GM23338 (cell line): Measurements from ENCODE around the gene DENND2C. TPM values are rescaled to one million over a fixed set of nuclear protein-coding genes. Genes with fewer than 3 reads are reported as not detected.

ENCODE experiments used
- CREB1 ChIP-seq: fragments of 250-450 bp; sonication (Bioruptor Pico); IDR thresholded peaks from 2 replicates; pipeline ENCODE4 v1.5.0; 2020; ENCODE audit warnings: low read depth, mild to moderate bottlenecking, moderate library complexity
- EZH2 ChIP-seq: fragments of 200-600 bp; sonication (generic); IDR thresholded peaks from one replicate; pipeline ENCODE4 v1.8.0; 2017; ENCODE audit warnings: antibody characterized with exemption, mild to moderate bottlenecking, low read depth; ENCODE audit not compliant: unreplicated experiment
- EZH2phosphoT487 ChIP-seq: fragments of 200-600 bp; sonication (generic); IDR thresholded peaks from one replicate; pipeline ENCODE4 v1.8.1; 2018; ENCODE audit warnings: antibody characterized with exemption; ENCODE audit not compliant: unreplicated experiment
- JUNB ChIP-seq: IDR thresholded peaks from one replicate; pipeline ENCODE4 v1.6.1; 2016; ENCODE audit warnings: antibody characterized with exemption; ENCODE audit not compliant: unreplicated experiment
- POLR2AphosphoS5 ChIP-seq: IDR thresholded peaks from 2 replicates; pipeline ENCODE4 v1.6.1; 2016; ENCODE audit warnings: antibody characterized with exemption, low read depth
- STAT1 ChIP-seq: IDR thresholded peaks from one replicate; pipeline ENCODE4 v1.6.1; 2016; ENCODE audit warnings: antibody characterized with exemption; ENCODE audit not compliant: unreplicated experiment
- ZNF114 ChIP-seq: fragments of 250-450 bp; sonication (Bioruptor Pico); IDR thresholded peaks from 2 replicates; pipeline ENCODE4 v1.5.0; 2020; ENCODE audit warnings: mild to moderate bottlenecking, moderate library complexity
- ZNF331 ChIP-seq: fragments of 250-450 bp; sonication (Bioruptor Pico); IDR thresholded peaks from 2 replicates; pipeline ENCODE4 v1.5.0; 2020; ENCODE audit warnings: low read depth, mild to moderate bottlenecking, moderate library complexity
- polyA plus RNA-seq: library from polyadenylated mRNA; unstranded; fragments of >200 nt; fragmentation: Nextera tagmentation; extraction: Ambion mirVana; gene quantifications from 2 replicates; pipeline ENCODE4 v1.2.1, GENCODE V29; 2016
- total RNA-seq: library from RNA; depleted of rRNA; stranded (reverse); fragments of >200 nt; shearing (Covaris generic); gene quantifications from 2 replicates; pipeline ENCODE4 v1.2.3, GENCODE V29; 2014
- TF ChIP-seq, protein P1 (sequence below): fragments of 250-450 bp; sonication (Bioruptor Pico); IDR thresholded peaks from 2 replicates; pipeline ENCODE4 v1.5.0; 2020; ENCODE audit warnings: mild to moderate bottlenecking, moderate library complexity
- TF ChIP-seq, protein P2 (sequence below), 2 experiments: fragments of 200-600 bp in 1 of 2; sonication (generic) in 1 of 2; conservative IDR thresholded peaks; 2 replicates each; pipeline versions ENCODE4 v1.5.1 to v1.6.1; 2016 to 2017; ENCODE audit warnings: antibody characterized with exemption in 2 of 2, low read depth in 2 of 2, mild to moderate bottlenecking in 2 of 2, moderate library complexity in 1 of 2
- TF ChIP-seq, protein P3 (sequence below): IDR thresholded peaks from one replicate; pipeline ENCODE4 v1.6.1; 2018; ENCODE audit warnings: antibody characterized with exemption; ENCODE audit not compliant: unreplicated experiment
- TF ChIP-seq, protein P4 (sequence below): IDR thresholded peaks from 2 replicates; pipeline ENCODE4 v1.6.1; 2016; ENCODE audit warnings: antibody characterized with exemption

The DENND2C gene
- total and polyA plus RNA-seq, 2 experiments from 2014 or later = 4.1 to 7.0 TPM

DNA sequence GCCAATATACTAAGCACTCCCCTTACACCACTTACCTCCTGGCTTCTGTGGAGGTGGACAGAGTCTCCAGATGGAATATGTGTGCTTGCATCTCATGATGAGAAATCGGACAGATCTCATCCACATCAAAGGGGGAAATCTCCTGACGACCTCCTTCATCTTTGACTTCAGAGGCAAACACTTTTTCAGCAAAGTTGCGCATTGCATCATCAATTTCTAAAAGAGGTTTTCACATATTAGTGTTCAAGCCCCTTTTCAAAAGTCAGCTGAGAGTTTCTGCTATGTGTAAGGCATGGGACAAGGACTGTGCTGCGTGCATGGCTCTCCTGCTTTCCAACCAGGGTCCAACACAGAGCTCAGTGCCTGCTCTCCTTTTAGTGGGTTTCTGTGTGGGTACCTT lies 18.7 kb upstream of the DENND2C start (continued):
- TF ChIP-seq, protein P1, sequence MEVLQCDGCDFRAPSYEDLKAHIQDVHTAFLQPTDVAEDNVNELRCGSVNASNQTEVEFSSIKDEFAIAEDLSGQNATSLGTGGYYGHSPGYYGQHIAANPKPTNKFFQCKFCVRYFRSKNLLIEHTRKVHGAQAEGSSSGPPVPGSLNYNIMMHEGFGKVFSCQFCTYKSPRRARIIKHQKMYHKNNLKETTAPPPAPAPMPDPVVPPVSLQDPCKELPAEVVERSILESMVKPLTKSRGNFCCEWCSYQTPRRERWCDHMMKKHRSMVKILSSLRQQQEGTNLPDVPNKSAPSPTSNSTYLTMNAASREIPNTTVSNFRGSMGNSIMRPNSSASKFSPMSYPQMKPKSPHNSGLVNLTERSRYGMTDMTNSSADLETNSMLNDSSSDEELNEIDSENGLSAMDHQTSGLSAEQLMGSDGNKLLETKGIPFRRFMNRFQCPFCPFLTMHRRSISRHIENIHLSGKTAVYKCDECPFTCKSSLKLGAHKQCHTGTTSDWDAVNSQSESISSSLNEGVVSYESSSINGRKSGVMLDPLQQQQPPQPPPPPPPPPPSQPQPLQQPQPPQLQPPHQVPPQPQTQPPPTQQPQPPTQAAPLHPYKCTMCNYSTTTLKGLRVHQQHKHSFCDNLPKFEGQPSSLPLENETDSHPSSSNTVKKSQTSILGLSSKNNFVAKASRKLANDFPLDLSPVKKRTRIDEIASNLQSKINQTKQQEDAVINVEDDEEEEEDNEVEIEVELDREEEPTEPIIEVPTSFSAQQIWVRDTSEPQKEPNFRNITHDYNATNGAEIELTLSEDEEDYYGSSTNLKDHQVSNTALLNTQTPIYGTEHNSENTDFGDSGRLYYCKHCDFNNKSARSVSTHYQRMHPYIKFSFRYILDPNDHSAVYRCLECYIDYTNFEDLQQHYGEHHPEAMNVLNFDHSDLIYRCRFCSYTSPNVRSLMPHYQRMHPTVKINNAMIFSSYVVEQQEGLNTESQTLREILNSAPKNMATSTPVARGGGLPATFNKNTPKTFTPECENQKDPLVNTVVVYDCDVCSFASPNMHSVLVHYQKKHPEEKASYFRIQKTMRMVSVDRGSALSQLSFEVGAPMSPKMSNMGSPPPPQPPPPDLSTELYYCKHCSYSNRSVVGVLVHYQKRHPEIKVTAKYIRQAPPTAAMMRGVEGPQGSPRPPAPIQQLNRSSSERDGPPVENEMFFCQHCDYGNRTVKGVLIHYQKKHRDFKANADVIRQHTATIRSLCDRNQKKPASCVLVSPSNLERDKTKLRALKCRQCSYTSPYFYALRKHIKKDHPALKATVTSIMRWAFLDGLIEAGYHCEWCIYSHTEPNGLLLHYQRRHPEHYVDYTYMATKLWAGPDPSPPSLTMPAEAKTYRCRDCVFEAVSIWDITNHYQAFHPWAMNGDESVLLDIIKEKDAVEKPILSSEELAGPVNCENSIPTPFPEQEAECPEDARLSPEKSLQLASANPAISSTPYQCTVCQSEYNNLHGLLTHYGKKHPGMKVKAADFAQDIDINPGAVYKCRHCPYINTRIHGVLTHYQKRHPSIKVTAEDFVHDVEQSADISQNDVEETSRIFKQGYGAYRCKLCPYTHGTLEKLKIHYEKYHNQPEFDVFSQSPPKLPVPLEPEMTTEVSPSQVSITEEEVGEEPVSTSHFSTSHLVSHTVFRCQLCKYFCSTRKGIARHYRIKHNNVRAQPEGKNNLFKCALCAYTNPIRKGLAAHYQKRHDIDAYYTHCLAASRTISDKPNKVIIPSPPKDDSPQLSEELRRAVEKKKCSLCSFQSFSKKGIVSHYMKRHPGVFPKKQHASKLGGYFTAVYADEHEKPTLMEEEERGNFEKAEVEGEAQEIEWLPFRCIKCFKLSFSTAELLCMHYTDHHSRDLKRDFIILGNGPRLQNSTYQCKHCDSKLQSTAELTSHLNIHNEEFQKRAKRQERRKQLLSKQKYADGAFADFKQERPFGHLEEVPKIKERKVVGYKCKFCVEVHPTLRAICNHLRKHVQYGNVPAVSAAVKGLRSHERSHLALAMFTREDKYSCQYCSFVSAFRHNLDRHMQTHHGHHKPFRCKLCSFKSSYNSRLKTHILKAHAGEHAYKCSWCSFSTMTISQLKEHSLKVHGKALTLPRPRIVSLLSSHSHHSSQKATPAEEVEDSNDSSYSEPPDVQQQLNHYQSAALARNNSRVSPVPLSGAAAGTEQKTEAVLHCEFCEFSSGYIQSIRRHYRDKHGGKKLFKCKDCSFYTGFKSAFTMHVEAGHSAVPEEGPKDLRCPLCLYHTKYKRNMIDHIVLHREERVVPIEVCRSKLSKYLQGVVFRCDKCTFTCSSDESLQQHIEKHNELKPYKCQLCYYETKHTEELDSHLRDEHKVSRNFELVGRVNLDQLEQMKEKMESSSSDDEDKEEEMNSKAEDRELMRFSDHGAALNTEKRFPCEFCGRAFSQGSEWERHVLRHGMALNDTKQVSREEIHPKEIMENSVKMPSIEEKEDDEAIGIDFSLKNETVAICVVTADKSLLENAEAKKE (CRISPR knock-in tag) = no peak
- TF ChIP-seq, protein P2, sequence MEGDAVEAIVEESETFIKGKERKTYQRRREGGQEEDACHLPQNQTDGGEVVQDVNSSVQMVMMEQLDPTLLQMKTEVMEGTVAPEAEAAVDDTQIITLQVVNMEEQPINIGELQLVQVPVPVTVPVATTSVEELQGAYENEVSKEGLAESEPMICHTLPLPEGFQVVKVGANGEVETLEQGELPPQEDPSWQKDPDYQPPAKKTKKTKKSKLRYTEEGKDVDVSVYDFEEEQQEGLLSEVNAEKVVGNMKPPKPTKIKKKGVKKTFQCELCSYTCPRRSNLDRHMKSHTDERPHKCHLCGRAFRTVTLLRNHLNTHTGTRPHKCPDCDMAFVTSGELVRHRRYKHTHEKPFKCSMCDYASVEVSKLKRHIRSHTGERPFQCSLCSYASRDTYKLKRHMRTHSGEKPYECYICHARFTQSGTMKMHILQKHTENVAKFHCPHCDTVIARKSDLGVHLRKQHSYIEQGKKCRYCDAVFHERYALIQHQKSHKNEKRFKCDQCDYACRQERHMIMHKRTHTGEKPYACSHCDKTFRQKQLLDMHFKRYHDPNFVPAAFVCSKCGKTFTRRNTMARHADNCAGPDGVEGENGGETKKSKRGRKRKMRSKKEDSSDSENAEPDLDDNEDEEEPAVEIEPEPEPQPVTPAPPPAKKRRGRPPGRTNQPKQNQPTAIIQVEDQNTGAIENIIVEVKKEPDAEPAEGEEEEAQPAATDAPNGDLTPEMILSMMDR (conservative IDR thresholded peaks at IDR 0.05; ENCODE audit: low read depth in 2 of 2) = no peak
- TF ChIP-seq ZNF114 (CRISPR knock-in tag) (no peak), STAT1 (no peak), JUNB (no peak), EZH2 (no peak), CREB1 (CRISPR knock-in tag) (no peak), ZNF331 (CRISPR knock-in tag) (no peak), EZH2phosphoT487 (no peak), POLR2AphosphoS5 (no peak)
- TF ChIP-seq, protein P3, sequence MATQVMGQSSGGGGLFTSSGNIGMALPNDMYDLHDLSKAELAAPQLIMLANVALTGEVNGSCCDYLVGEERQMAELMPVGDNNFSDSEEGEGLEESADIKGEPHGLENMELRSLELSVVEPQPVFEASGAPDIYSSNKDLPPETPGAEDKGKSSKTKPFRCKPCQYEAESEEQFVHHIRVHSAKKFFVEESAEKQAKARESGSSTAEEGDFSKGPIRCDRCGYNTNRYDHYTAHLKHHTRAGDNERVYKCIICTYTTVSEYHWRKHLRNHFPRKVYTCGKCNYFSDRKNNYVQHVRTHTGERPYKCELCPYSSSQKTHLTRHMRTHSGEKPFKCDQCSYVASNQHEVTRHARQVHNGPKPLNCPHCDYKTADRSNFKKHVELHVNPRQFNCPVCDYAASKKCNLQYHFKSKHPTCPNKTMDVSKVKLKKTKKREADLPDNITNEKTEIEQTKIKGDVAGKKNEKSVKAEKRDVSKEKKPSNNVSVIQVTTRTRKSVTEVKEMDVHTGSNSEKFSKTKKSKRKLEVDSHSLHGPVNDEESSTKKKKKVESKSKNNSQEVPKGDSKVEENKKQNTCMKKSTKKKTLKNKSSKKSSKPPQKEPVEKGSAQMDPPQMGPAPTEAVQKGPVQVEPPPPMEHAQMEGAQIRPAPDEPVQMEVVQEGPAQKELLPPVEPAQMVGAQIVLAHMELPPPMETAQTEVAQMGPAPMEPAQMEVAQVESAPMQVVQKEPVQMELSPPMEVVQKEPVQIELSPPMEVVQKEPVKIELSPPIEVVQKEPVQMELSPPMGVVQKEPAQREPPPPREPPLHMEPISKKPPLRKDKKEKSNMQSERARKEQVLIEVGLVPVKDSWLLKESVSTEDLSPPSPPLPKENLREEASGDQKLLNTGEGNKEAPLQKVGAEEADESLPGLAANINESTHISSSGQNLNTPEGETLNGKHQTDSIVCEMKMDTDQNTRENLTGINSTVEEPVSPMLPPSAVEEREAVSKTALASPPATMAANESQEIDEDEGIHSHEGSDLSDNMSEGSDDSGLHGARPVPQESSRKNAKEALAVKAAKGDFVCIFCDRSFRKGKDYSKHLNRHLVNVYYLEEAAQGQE = no peak
- TF ChIP-seq, protein P4, sequence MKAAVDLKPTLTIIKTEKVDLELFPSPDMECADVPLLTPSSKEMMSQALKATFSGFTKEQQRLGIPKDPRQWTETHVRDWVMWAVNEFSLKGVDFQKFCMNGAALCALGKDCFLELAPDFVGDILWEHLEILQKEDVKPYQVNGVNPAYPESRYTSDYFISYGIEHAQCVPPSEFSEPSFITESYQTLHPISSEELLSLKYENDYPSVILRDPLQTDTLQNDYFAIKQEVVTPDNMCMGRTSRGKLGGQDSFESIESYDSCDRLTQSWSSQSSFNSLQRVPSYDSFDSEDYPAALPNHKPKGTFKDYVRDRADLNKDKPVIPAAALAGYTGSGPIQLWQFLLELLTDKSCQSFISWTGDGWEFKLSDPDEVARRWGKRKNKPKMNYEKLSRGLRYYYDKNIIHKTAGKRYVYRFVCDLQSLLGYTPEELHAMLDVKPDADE = no peak
